VCaP (cell line): ENCODE measurements around the gene RGS6.

Source experiments
- H3K27ac ChIP-seq: fragments of 450-650 bp; 2 replicates; pipeline ENCODE4 v1.5.1; 2017
- TF ChIP-seq, protein P1 (sequence below): fragments of 450-650 bp; conservative IDR thresholded peaks from 2 replicates; pipeline ENCODE4 v1.5.1; 2017; ENCODE audit warnings: mild to moderate bottlenecking, moderate library complexity

RGS6 gene

DNA sequence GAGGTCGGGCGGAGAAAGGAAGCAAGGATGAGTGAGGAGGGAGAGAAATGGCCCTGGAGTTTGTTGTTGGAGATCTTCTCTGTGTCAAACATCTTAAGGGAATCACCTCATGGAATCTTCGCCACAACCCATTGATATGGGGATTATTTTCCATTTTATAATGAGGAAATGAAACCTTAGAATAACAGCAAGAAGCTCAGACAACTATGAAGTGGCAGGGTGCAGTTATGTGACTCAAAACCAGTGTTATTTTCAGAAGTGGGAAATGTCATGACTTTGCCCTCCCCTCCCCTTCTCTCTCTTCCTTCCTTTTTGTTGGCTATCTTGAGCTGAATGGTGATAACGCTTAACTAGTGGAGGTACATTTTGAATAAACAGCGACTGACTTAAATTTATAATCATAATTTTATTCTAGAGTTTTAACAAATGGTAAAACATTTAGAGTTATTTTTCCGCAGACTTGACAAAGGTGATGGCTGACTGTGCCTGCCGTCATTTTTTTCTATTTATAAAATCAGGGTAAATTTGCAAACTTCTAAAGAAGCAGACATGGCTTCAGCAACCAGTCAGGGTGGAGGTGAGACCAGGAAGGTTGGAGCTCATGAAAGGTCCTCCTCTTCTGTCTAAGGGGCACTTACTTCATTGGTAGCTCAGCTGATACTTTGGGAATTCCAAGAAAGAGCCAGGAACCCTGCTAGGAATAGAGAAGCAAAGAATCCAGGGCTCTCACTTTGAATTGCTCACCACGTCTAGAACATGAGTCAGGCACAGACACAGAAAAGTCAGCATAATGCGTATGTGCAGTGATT, 232.4 kb downstream of the RGS6 start:
- TF ChIP-seq, protein P1, sequence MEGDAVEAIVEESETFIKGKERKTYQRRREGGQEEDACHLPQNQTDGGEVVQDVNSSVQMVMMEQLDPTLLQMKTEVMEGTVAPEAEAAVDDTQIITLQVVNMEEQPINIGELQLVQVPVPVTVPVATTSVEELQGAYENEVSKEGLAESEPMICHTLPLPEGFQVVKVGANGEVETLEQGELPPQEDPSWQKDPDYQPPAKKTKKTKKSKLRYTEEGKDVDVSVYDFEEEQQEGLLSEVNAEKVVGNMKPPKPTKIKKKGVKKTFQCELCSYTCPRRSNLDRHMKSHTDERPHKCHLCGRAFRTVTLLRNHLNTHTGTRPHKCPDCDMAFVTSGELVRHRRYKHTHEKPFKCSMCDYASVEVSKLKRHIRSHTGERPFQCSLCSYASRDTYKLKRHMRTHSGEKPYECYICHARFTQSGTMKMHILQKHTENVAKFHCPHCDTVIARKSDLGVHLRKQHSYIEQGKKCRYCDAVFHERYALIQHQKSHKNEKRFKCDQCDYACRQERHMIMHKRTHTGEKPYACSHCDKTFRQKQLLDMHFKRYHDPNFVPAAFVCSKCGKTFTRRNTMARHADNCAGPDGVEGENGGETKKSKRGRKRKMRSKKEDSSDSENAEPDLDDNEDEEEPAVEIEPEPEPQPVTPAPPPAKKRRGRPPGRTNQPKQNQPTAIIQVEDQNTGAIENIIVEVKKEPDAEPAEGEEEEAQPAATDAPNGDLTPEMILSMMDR, result no peak

DNA sequence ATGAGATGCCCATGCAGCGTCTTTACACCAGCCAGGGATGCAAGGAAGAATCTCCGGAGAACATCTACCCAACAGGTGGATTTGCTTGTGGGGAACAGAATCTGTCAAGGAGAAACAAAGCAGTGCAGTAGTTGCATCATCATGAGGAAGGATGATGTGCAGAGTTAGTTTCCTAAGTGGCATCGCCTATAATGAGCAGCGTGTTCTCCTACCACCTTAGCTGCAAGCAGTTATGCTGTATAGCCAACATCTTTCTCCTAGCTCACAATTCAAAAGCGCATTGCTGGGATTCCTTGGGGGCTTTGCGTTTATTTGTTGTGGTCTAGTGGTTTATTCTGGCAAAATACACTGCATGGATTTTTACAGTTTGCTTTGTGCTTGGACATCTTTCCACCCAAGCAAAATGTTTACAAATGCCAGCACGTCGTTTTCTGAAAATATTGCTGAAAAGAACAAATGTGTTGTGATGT, 233.0 kb downstream of the RGS6 start:
- TF ChIP-seq, protein P1, result no peak
- no peak overlapping the region for H3K27ac ChIP-seq

More for the DNA sequence above, 232.4 kb downstream of the RGS6 start:
- no peak overlapping the region for H3K27ac ChIP-seq

DNA sequence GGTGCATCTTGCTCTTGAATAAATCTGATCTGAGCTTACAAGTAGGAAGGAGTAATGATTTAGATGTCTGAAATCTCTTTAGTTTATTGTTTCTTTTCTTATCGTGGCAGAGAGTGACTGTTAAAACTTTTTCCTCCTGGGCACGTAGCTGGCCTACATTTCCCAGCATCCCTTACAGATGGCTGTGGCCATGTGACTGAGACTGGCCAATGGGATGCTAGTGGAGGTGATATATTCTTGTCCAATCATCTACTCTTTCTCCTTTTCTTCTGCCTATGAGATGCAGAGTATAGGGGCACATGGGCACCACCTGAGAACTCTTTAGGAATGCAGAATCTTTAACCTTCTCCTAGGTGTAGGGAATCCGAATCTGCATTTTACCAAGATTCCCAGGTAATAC, 237.3 kb downstream of the RGS6 start:
- H3K27ac ChIP-seq, result no peak overlapping the region
- TF ChIP-seq, protein P1, result no peak

DNA sequence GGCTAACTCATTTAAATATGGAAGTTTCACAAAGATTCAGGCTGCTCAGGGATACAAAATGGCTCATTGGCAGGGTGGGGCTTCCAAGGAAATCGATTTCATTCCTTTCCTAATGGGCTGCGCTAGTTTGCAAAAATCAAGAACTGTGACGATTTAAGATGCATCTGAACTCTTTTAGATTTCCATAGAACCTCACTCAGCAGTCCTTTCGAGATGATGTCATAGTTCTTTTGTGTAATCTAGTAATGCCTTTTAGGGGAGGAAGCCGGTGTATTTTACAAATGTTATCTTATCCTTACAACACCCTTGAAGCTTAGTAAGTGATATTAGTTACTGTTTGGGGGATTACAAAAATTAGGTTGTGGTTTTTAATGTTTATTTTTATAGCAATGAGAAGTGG, 239.8 kb downstream of the RGS6 start:
- TF ChIP-seq, protein P1, result no peak
- H3K27ac ChIP-seq, result no peak overlapping the region

DNA sequence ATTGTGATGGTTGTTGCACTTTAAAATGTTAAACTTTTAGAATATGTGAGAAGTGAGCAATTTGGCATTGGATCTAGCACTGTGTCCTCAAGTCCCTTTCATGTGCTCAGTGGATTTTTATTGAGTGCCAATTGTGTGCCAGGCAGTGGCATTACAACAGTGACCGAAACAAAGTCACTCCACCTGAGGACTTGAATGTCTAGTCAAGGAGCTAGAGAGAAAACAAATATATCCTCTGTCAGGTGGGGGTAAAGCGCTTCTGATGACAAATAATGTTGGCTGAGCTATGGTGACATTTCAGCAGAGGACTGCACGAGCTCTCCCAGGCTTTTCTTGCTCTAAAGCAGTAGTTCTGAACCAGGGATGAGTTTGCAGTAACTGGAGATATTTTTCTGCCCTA, 240.4 kb downstream of the RGS6 start:
- TF ChIP-seq, protein P1, result no peak

DNA sequence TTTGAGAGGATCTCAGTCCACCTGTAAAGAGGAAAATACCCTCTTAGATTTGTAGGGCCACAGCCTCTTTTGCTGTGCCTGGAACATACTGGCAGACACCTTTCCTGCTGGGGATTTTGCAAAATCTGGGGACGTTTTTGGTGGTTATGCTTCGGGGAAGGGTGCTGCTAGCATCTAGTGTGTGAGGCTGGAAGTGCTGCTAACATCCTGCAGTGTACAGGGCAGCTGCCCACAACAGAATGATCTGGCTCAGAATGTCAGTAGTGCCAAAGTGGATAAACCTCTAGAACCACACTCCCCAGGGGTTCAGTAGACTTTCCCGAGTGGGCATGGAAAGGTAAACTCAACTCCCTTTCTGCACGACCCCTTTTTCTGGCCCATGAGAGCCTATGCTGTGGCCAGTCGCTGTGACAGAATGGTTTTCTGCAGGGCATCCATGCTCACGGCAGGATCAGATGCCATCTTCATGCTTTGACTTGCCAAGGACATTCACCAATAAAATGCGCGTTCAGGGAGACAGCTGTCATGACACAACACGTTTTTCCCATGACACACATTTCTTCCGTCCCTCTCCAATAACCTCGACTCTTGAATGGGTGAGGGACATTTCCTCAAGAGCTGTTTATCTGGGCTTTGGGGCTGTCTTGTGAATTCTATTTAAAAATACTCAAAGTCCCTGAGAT, 240.9 kb downstream of the RGS6 start:
- TF ChIP-seq, protein P1, result no peak
- no peak overlapping the region for H3K27ac ChIP-seq

More for the DNA sequence above, 240.4 kb downstream of the RGS6 start:
- H3K27ac ChIP-seq, result no peak overlapping the region

DNA sequence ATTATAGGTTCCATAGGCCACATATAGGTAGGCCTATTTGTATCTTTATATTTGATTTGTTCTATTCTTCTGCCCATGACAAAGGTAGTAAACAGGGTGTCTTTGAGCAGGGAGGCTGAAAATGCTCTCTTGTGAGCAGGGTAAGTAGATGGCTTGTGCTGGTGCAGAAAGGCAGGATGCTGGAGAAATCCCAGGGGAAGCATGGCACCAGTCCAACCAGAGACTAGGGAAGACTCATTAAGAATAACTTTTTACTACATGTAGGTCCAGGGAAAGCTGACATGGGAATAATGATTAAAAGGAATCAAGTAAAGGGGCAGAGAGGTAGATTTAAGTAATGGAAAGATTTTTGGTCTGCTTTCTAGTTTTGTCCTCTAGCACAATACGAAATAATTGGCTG, 245.0 kb downstream of the RGS6 start:
- TF ChIP-seq, protein P1, result no peak
- H3K27ac ChIP-seq, result no peak overlapping the region
